HUES6 (cell line): Measurements from ENCODE around the gene KCNH2.

ENCODE experiments used
- H3K27ac ChIP-seq: 2 replicates; pipeline ENCODE4 v1.7.0; 2013; ENCODE audit warnings: low read depth, mild to moderate bottlenecking, low read length, inconsistent platforms
- H3K27me3 ChIP-seq: 2 replicates; pipeline ENCODE4 v1.6.1; 2013; ENCODE audit warnings: low read length; ENCODE audit not compliant: control insufficient read depth, insufficient read depth
- H3K36me3 ChIP-seq: 2 replicates; pipeline ENCODE4 v1.6.1; 2013; ENCODE audit warnings: low read length; ENCODE audit not compliant: control insufficient read depth, insufficient read depth
- H3K4me1 ChIP-seq: 2 replicates; pipeline ENCODE4 v1.6.1; 2013; ENCODE audit warnings: low read length; ENCODE audit not compliant: control insufficient read depth, insufficient read depth
- H3K4me3 ChIP-seq: 2 replicates; pipeline ENCODE4 v1.5.1; 2013; ENCODE audit warnings: low read depth, low read length
- H3K9ac ChIP-seq: one replicate; pipeline ENCODE4 v1.6.1; 2013; ENCODE audit warnings: mild to moderate bottlenecking, low read length
- H3K9me3 ChIP-seq: 2 replicates; pipeline ENCODE4 v1.6.1; 2013; ENCODE audit warnings: low read depth, low read length; ENCODE audit not compliant: control insufficient read depth, insufficient read depth

The KCNH2 gene

GRCh38 chr7:150904011-150904909 is 73.9 kb downstream of the KCNH2 start:
- Histone ChIP-seq H3K36me3 (no peaks in the 10 kb centered on the region), H3K9ac (no peak overlapping the region), H3K9me3 (no peaks in the 10 kb centered on the region), H3K4me3 (no peak overlapping the region), H3K4me1 (peaks cover 19% of the 10 kb centered on the region), H3K27ac (no peak overlapping the region), H3K27me3 (peaks cover 21% of the 10 kb centered on the region)

DNA sequence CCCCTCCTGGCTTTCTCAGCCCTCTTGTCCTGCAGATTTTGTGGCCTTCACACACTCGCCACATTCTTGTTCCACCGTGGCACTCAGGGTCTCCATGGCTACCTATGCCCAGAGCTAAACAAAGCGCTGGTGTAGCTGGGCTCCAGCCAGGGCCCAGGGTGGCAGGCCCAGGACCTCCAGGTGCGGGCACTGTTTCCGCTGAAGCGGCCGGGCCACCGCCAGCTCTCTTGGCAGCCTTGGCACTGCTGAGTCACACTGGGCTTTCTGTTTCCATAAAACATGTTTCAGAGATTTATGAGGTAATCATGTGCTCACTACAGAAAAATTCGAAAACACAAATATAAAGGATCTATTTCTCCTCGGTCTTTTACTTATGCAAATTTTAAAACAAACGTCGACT is 74.5 kb downstream of the KCNH2 start:
- Histone ChIP-seq H3K4me3 (no peak overlapping the region), H3K9me3 (no peaks in the 10 kb centered on the region), H3K36me3 (no peaks in the 10 kb centered on the region), H3K4me1 (peaks cover 19% of the 10 kb centered on the region), H3K27me3 (peaks cover 28% of the 10 kb centered on the region), H3K9ac (no peak overlapping the region), H3K27ac (no peak overlapping the region)

GRCh38 chr7:150902078-150903033 is 75.8 kb downstream of the KCNH2 start:
- H3K9ac ChIP-seq: no peak overlapping the region
- H3K27me3 ChIP-seq: peaks cover 35% of the 10 kb centered on the region
- H3K36me3 ChIP-seq: no peaks in the 10 kb centered on the region
- H3K27ac ChIP-seq: no peak overlapping the region
- no peaks in the 10 kb centered on the region for H3K9me3 ChIP-seq
- H3K4me3 ChIP-seq: no peak overlapping the region
- H3K4me1 ChIP-seq: peaks cover 21% of the 10 kb centered on the region

GRCh38 chr7:150901160-150902035 is 76.7 kb downstream of the KCNH2 start:
- H3K27ac ChIP-seq: no peak overlapping the region
- H3K9me3 ChIP-seq: no peaks in the 10 kb centered on the region
- H3K4me1 ChIP-seq: peaks cover 22% of the 10 kb centered on the region
- H3K9ac ChIP-seq: no peak overlapping the region
- H3K27me3 ChIP-seq: peaks cover 43% of the 10 kb centered on the region
- no peak overlapping the region for H3K4me3 ChIP-seq
- no peaks in the 10 kb centered on the region for H3K36me3 ChIP-seq

DNA sequence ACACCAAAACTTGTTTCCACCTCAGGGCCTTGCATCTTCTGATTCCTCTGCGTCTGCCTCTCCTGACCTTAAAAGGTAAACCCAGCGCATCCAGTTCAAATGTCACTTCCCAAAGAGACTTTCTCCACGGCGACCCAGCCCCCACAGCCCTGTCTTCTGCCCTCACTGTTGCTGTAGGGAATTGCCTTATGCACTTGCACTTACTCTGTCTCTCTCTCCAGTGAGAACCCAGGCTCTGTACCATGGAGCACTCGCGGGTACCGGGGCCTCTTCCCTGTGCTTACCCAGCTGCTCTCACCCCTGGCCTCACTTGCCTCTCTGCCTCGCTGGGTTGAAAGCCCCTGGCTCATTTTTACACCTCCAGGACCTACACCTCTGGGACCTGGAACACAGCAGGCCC is 77.4 kb downstream of the KCNH2 start:
- no peak overlapping the region for H3K9ac ChIP-seq
- H3K9me3 ChIP-seq: no peaks in the 10 kb centered on the region
- H3K27me3 ChIP-seq: peaks cover 39% of the 10 kb centered on the region
- no peaks in the 10 kb centered on the region for H3K36me3 ChIP-seq
- H3K4me1 ChIP-seq: peaks cover 22% of the 10 kb centered on the region
- H3K27ac ChIP-seq: no peak overlapping the region
- no peak overlapping the region for H3K4me3 ChIP-seq

DNA sequence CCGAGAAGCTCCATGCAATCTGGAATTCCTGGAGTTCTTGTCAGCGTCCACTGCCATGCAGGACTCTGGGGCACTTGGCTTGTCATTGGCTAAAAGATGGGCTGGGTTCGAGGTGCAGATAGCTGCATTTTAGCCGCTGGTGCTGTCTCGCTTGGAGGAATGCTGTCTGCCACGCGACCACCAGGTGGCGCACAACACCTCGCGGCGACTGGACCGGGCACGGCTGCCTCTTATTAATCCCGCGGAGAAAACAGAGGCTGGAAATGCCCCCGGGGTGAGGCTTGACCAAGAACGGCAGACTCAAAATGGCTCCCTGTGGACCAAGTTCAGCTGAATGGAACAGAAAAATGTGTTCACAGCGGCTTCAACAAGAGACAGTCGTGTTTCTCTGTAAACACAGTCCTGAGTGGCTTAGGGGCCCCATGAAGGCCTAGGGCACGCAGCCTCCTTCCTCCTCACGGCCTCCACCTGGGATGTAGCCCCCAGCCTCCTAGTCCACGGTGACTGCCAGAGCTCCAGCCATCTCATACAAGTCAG is 79.6 kb downstream of the KCNH2 start:
- Histone ChIP-seq H3K27me3 (peaks cover 37% of the 10 kb centered on the region), H3K4me3 (no peak overlapping the region), H3K9me3 (peaks cover 7% of the 10 kb centered on the region; the same call in 1 of the 2 replicates), H3K27ac (no peak overlapping the region), H3K36me3 (no peaks in the 10 kb centered on the region), H3K4me1 (peaks cover 22% of the 10 kb centered on the region), H3K9ac (no peak overlapping the region)

DNA sequence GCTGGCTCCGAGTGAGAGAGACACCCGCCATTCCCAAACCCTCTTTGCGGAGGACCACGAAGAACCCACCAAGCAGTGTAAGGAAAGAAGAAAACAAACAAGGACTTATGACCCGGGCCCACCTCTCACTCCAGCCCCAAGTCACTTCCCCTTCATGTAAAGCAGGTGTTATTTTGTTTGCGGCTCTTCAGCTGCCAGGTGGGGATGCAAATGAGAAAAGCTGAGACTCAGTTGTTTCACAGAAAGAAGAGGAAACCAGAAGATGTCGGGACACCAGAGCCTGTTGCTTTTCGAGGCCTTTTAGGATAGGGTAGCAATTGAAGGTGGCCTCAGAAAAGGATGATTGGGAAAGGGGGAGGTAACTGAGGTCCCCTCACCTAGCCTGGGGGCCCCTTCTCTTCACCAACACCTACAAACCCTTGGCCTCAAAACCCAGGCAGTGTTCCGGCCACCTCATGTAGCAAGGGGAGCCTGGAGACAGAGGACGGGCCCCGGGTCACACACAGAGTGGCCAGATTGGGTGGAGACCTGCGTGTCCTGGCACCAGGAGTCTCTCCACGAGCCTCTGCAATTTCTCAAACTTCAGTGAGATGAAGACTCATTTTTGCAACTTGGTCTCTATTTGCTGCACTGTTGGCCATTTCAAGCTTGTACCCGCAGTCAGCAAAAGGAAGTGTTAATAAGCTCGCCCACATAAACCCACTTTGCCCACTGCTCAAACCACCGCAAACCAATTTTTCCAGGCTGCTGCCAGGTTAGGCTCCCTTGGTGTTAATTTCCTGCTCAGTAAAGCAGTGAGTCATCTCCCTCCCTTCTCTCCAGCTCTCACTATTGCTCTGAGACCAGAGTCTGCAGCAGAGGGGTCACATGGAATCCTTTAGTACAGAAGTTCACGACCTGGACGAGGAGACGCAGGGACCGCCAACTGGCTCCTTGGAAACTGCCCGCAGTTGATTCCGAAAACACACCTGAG is 80.3 kb downstream of the KCNH2 start:
- H3K4me1 ChIP-seq: peaks cover 22% of the 10 kb centered on the region
- H3K27me3 ChIP-seq: peaks cover 37% of the 10 kb centered on the region
- H3K9me3 ChIP-seq: peaks cover 12% of the 10 kb centered on the region; the same call in 1 of the 2 replicates
- no peak overlapping the region for H3K9ac ChIP-seq
- no peak overlapping the region for H3K27ac ChIP-seq
- H3K36me3 ChIP-seq: no peaks in the 10 kb centered on the region
- no peak overlapping the region for H3K4me3 ChIP-seq

DNA sequence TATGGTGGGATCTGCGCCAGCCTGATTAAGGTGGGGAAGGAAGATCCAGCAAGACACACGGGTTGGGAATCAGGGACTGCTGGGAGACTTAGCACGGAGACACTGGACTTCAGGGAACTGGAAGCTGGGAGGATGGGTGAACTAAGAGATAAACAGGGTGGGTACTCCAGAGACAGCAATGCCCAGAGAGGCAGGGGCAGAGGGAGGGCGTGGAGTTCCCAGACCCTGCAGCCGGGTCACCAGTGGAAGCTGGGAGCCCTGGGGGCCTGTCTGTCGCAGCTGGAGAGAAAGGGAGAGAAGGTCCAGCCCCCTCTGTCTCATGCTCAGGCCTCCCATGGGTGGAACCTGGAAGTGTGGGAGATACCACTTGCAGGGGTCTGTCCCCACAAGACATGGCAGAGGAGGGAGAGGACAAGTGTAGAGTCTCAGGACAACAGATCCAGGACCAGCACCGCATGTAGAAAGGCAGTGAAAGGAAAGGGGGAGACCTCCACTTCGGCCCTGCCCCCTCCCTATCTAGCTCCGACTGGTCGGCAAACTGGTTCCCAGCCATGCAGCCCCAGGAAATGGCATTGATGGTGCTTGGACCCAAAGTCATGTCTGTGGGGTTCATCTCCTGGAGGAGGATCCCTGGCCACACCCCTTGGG is 81.4 kb downstream of the KCNH2 start:
- peaks cover 12% of the 10 kb centered on the region; the same call in 1 of the 2 replicates for H3K9me3 ChIP-seq
- H3K4me3 ChIP-seq: no peak overlapping the region
- no peak overlapping the region for H3K27ac ChIP-seq
- no peak overlapping the region for H3K9ac ChIP-seq
- peaks cover 13% of the 10 kb centered on the region for H3K4me1 ChIP-seq
- peaks cover 37% of the 10 kb centered on the region for H3K27me3 ChIP-seq
- H3K36me3 ChIP-seq: no peaks in the 10 kb centered on the region

DNA sequence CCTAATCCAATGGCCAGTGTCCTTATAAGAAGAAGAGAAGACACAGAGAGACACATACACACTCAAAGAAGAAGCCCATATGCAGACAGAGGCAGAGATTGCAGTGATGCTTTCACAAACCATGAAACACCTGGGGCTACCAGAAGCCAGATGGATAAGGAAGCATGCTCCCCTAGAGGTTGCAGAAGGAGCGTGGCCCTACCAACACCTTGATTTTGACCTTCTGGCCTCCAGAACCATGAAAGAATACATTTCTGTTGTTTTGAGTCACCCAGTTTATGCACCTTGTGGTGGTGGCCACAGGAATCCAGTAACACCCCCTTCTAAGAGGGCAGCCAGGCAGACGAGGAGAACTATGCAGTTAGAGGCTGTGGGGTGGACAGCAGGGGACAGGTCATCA is 82.3 kb downstream of the KCNH2 start:
- Histone ChIP-seq H3K4me3 (no peak overlapping the region), H3K36me3 (no peaks in the 10 kb centered on the region), H3K27me3 (peaks cover 36% of the 10 kb centered on the region), H3K27ac (no peak overlapping the region), H3K9ac (no peak overlapping the region), H3K4me1 (peaks cover 5% of the 10 kb centered on the region), H3K9me3 (peaks cover 12% of the 10 kb centered on the region; the same call in 1 of the 2 replicates)
